IMR-90 (cell line): ENCODE data around the gene ERV3-1. TPM values are rescaled to one million over a fixed set of nuclear protein-coding genes. Genes with fewer than 3 reads are reported as not detected.
"Not testable (repeated sequence)": the region's sequence is repeated elsewhere in the genome, so short reads cannot be mapped to it uniquely, and the experiment has no call there.

Experiments used
- ATAC-seq: fragments of 200-7000 bp; cut with Tn5 transposase; 2 replicates; pipeline ENCODE4 v1.9.1; 2020; ENCODE audit warnings: low read depth, mild to moderate bottlenecking, moderate library complexity
- BruUV-seq: library from RNA; stranded (reverse); fragments of 400-500 nt; replicated peaks from 2 replicates; lab custom pipeline; 2021; lab: Mats Ljungman, UMichigan
- CTCF ChIA-PET: fragments of 300-600 bp; formaldehyde crosslinking; extraction: SDS; loops from one replicate; lab custom pipeline; 2021; ENCODE audit warnings: antibody characterized with exemption; lab: Yijun Ruan, JAX
- POLR2A ChIA-PET: fragments of 300-600 bp; sonication (Branson Sonifier 250); formaldehyde crosslinking; loops from one replicate; lab custom pipeline; 2022; ENCODE audit warnings: antibody characterized with exemption; ENCODE audit not compliant: unreplicated experiment; lab: Charles Lee
- DNase-seq: peaks from one replicate; pipeline ENCODE4 v3.0.0; 2013
- H2AFZ ChIP-seq: replicated peaks from 2 replicates; pipeline ENCODE3; 2013; ENCODE audit warnings: low read length, mild to moderate bottlenecking; ENCODE audit not compliant: poor library complexity
- H2AK5ac ChIP-seq: 2 replicates; pipeline ENCODE4 v1.6.1; 2013; ENCODE audit warnings: low read depth, low read length, inconsistent platforms
- H2AK9ac ChIP-seq: replicated peaks from 2 replicates; pipeline ENCODE3; 2013; ENCODE audit warnings: mild to moderate bottlenecking, low read depth, low read length, moderate library complexity; ENCODE audit not compliant: poor library complexity
- H2BK120ac ChIP-seq: 2 replicates; pipeline ENCODE4 v1.6.1; 2013; ENCODE audit warnings: low read depth, low read length, inconsistent platforms
- H2BK15ac ChIP-seq: 3 replicates; pipeline ENCODE4 v1.6.1; 2013; ENCODE audit warnings: low read depth, low read length, inconsistent platforms
- H2BK20ac ChIP-seq: 2 replicates; pipeline ENCODE4 v1.6.1; 2013; ENCODE audit warnings: low read depth, mild to moderate bottlenecking, inconsistent platforms, low read length, moderate library complexity
- H2BK5ac ChIP-seq: 2 replicates; pipeline ENCODE4 v1.6.1; 2013; ENCODE audit warnings: mild to moderate bottlenecking, low read depth, low read length, inconsistent platforms; ENCODE audit not compliant: poor library complexity, severe bottlenecking
- H3K14ac ChIP-seq: replicated peaks from 2 replicates; pipeline ENCODE4 v1.6.1; 2013; ENCODE audit warnings: low read depth, low read length, inconsistent platforms
- H3K18ac ChIP-seq: 2 replicates; pipeline ENCODE4 v1.6.1; 2013; ENCODE audit warnings: low read depth, low read length, control low read depth
- H3K23ac ChIP-seq: 2 replicates; pipeline ENCODE4 v1.6.1; 2013; ENCODE audit warnings: low read depth, low read length, inconsistent platforms
- H3K27ac ChIP-seq: 2 replicates; pipeline ENCODE4 v1.5.1; 2013; ENCODE audit warnings: mild to moderate bottlenecking, control low read depth, low read length; ENCODE audit not compliant: insufficient read depth
- H3K27me3 ChIP-seq: 2 replicates; pipeline ENCODE4 v1.6.1; 2013; ENCODE audit warnings: low read length; ENCODE audit not compliant: control insufficient read depth, insufficient read depth
- H3K36me3 ChIP-seq: 2 replicates; pipeline ENCODE4 v1.6.1; 2013; ENCODE audit warnings: low read length, mixed read lengths; ENCODE audit not compliant: control insufficient read depth, insufficient read depth
- H3K4ac ChIP-seq: 2 replicates; pipeline ENCODE4 v1.6.1; 2013; ENCODE audit warnings: low read depth, low read length, inconsistent platforms
- H3K4me1 ChIP-seq: 2 replicates; pipeline ENCODE4 v1.6.1; 2013; ENCODE audit warnings: low read length, mixed read lengths; ENCODE audit not compliant: control insufficient read depth, insufficient read depth
- H3K4me2 ChIP-seq: 2 replicates; pipeline ENCODE4 v1.6.1; 2013; ENCODE audit warnings: low read depth, mild to moderate bottlenecking, control low read depth, low read length, moderate library complexity
- H3K4me3 ChIP-seq: 2 replicates; pipeline ENCODE4 v1.5.1; 2013; ENCODE audit warnings: low read depth, mild to moderate bottlenecking, control low read depth, low read length, moderate library complexity; ENCODE audit not compliant: insufficient read depth
- H3K56ac ChIP-seq: 2 replicates; pipeline ENCODE4 v1.6.1; 2013; ENCODE audit warnings: low read length, inconsistent platforms; ENCODE audit not compliant: insufficient read depth; ENCODE audit errors: extremely low read depth
- H3K79me1 ChIP-seq, 2 experiments: 2 replicates each; pipeline ENCODE4 v1.6.1; 2013; ENCODE audit warnings: low read length in 2 of 2, inconsistent platforms in 1 of 2, low read depth in 1 of 2
- H3K9ac ChIP-seq: 2 replicates; pipeline ENCODE4 v1.6.1; 2013; ENCODE audit warnings: low read depth, low read length, control low read depth
- H3K9me1 ChIP-seq: 2 replicates; pipeline ENCODE4 v1.6.1; 2013; ENCODE audit warnings: low read length, inconsistent platforms; ENCODE audit not compliant: insufficient read depth
- H3K9me3 ChIP-seq: 2 replicates; pipeline ENCODE4 v1.6.1; 2013; ENCODE audit warnings: low read length; ENCODE audit not compliant: control insufficient read depth, insufficient read depth
- H4K20me1 ChIP-seq: 2 replicates; pipeline ENCODE4 v1.6.1; 2013; ENCODE audit warnings: low read length, inconsistent platforms; ENCODE audit not compliant: insufficient read depth
- H4K5ac ChIP-seq: 2 replicates; pipeline ENCODE4 v1.6.1; 2013; ENCODE audit warnings: mild to moderate bottlenecking, low read depth, low read length, control low read depth
- H4K8ac ChIP-seq, 2 experiments: 2 replicates each; pipeline ENCODE4 v1.6.1; 2013; ENCODE audit warnings: low read depth in 2 of 2, low read length in 2 of 2, control low read depth in 1 of 2, inconsistent platforms in 1 of 2
- H4K91ac ChIP-seq: 2 replicates; pipeline ENCODE4 v1.6.1; 2013; ENCODE audit warnings: low read depth, low read length, inconsistent platforms; ENCODE audit not compliant: insufficient read depth
- whole genome bisulfite sequencing, 2 experiments: methylation state at CpG; one replicate each; pipeline versions ENCODE4 v1.1.5 to v1.1.7; 2013; ENCODE audit warnings: missing lambda C conversion rate in 2 of 2; ENCODE audit not compliant: insufficient read length in 1 of 2; ENCODE audit errors: extremely low coverage in 2 of 2; 5-methylcytosine and 5-hydroxymethylcytosine counted together
- dilution Hi-C: fragments of 300-500 bp; cut with HindIII; formaldehyde crosslinking; loops from one replicate; pipeline ENCODE4 v1.14.3; 2018; ENCODE audit warnings: low sequenced_read_pairs; ENCODE audit not compliant: unreplicated experiment
- in situ Hi-C: fragments of 300-500 bp; cut with MboI; formaldehyde crosslinking; loops from 3 replicates; pipeline ENCODE4 v1.14.3; 2019; ENCODE audit warnings: low sequenced_read_pairs, inconsistent platforms, mixed read lengths
- intact Hi-C: fragments of 100-400 bp; cut with micrococcal nuclease; formaldehyde crosslinking; loops from 2 replicates; pipeline ENCODE4 v1.10.0; 2022
- microRNA-seq, 2 experiments: library from miRNA; stranded (forward) in 1 of 2; unstranded in 1 of 2; fragments of 10-50 nt in 1 of 2; fragments of <30 nt in 1 of 2; gene quantifications in 1 of 2; microRNA quantifications in 1 of 2; one replicate each; pipeline versions ENCODE3 to v1.1.0; 2013 to 2020; ENCODE audit not compliant: insufficient read depth in 1 of 2, insufficient read length in 1 of 2, unreplicated experiment in 1 of 2
- polyA plus RNA-seq, 3 experiments: library from polyadenylated mRNA; depleted of rRNA; stranded (reverse); fragments of >200 nt; gene quantifications; 2 replicates each; pipeline ENCODE4 v1.2.3, GENCODE V29; 2012; ENCODE audit warnings: low replicate concordance in 1 of 3
- small RNA-seq, 5 experiments: library from RNA; depleted of rRNA; stranded (forward); fragments of <200 nt; gene quantifications; one replicate each; pipeline ENCODE3, GENCODE V24; 2012
- total RNA-seq: library from RNA; depleted of rRNA; stranded (reverse); fragments of >200 nt; gene quantifications from 2 replicates; pipeline ENCODE4 v1.2.3, GENCODE V29; 2012; rRNA removed

The ERV3-1 gene
- total and polyA plus RNA-seq, 2 of the 4 experiments (the other 2 are of a cell fraction), result 7.0 to 11.8 TPM

- H3K4me3 ChIP-seq, H3K14ac ChIP-seq, H3K23ac ChIP-seq, intact Hi-C loops, in situ Hi-C loops, H2BK20ac ChIP-seq, POLR2A ChIA-PET, H3K4ac ChIP-seq, H3K56ac ChIP-seq, H2AFZ ChIP-seq, H3K36me3 ChIP-seq, H3K79me1 ChIP-seq, H3K9me3 ChIP-seq, H4K20me1 ChIP-seq, H2BK15ac ChIP-seq, H4K91ac ChIP-seq, H2AK5ac ChIP-seq, CTCF ChIA-PET, BruUV-seq, H2BK5ac ChIP-seq, H3K9ac ChIP-seq, H4K8ac ChIP-seq, H4K5ac ChIP-seq, ATAC-seq, H2BK120ac ChIP-seq, H3K27ac ChIP-seq, H3K4me2 ChIP-seq, DNase-seq, H3K18ac ChIP-seq, H3K9me1 ChIP-seq, H2AK9ac ChIP-seq, dilution Hi-C loops, H3K4me1 ChIP-seq: not testable (repeated sequence)
- WGBS, 2 experiments, result no CpG with 5 or more reads among the region's 5 CpGs
- peaks cover 29% of the 10 kb centered on the region for H3K27me3 ChIP-seq
Measured at GRCh38 chr7:64944667-64945502, 61.6 kb downstream of the ERV3-1 start.

Small RNA genes lying within 50 kb of the gene (microRNA-seq; reads per million reads assigned to microRNA genes)
- gene RNU6-1229P (ENCODE audit: insufficient read depth, insufficient read length), result not detected

Small RNA genes lying within 50 kb of the gene (small RNA-seq; reads per million reads assigned to genes)
- 0 reads per million in 5 experiments for gene RNU6-1229P

Other genes starting within 250 kb of the ERV3-1 start
- gene ZNF138, start 212.3 kb downstream of the ERV3-1 start, total RNA-seq, result 3.6 and 6.1 TPM in 2 replicates
- gene ZNF138, start 212.3 kb downstream of the ERV3-1 start, polyA plus RNA-seq (2012; rRNA removed), result 2.5 and 3.2 TPM in 2 replicates
- gene ZNF273, start 103.4 kb downstream of the ERV3-1 start, total RNA-seq, result 2.7 and 4.4 TPM in 2 replicates
- gene ZNF273, start 103.4 kb downstream of the ERV3-1 start, polyA plus RNA-seq (2012; rRNA removed), result 1.3 and 1.5 TPM in 2 replicates
- 2.9 and 4.4 TPM in 2 replicates for gene ZNF117, start 15.7 kb downstream of the ERV3-1 start, total RNA-seq
- gene ZNF117, start 15.7 kb downstream of the ERV3-1 start, polyA plus RNA-seq (2012; rRNA removed), result 2.5 and 4.0 TPM in 2 replicates